ENCODE measurements around the gene SAPCD2.

DNA sequence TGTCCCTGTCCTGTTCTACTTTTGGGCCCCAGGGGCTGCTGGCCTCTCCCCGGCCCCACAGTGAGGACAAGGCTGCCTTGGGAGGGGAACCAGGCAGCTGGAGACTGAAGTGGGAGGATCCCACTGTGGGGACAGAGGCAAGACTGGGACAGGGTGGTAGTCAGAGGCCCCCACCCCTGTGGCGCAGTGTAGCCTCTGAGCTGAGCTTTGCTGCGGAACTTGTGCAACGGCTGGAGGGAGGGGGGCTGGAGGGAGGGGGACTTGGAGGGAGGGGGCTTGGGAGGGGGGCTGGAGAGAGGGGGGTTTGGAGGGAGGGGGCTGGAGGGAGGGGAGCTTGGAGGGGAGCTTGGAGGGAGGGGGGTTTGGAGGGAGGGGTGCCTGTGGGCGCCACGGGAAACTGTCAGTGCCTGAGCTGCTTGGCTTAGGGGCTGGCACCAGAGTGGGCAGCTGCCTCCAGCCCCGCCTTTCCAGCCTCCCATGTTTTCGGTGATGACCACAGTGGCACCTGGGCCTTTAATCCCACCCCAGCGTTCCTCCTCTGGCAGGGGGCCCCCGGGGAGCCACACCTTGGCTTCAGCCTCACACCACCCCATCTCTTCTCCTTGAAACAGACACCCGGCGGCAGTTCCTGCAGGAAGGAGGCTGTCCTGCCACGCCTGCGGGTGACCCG is 36.2 kb downstream of the SAPCD2 start:
- TF ChIP-seq, protein P1, sequence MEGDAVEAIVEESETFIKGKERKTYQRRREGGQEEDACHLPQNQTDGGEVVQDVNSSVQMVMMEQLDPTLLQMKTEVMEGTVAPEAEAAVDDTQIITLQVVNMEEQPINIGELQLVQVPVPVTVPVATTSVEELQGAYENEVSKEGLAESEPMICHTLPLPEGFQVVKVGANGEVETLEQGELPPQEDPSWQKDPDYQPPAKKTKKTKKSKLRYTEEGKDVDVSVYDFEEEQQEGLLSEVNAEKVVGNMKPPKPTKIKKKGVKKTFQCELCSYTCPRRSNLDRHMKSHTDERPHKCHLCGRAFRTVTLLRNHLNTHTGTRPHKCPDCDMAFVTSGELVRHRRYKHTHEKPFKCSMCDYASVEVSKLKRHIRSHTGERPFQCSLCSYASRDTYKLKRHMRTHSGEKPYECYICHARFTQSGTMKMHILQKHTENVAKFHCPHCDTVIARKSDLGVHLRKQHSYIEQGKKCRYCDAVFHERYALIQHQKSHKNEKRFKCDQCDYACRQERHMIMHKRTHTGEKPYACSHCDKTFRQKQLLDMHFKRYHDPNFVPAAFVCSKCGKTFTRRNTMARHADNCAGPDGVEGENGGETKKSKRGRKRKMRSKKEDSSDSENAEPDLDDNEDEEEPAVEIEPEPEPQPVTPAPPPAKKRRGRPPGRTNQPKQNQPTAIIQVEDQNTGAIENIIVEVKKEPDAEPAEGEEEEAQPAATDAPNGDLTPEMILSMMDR (optimal IDR thresholded peaks at IDR 0.05 in 1 of 3, IDR thresholded peaks at IDR 0.05 in 1 of 3, conservative IDR thresholded peaks at IDR 0.05 in 1 of 3; ENCODE audit: extremely low read depth in 1 of 3, insufficient read depth in 2 of 3, low read length in 3 of 3), result no peak
- TF ChIP-seq EZH2 (IDR thresholded peaks at IDR 0.05; ENCODE audit: low read length), result no peak
